LNCaP clone FGC (cell line): ENCODE measurements around the gene EXOC3L2.

ENCODE experiments used
- DNase-seq: peaks from one replicate; pipeline ENCODE4 v3.0.0-alpha.2; 2011; ENCODE audit warnings: low read depth
- H3K4me3 ChIP-seq: 2 replicates; pipeline ENCODE4 v1.5.1; 2011; ENCODE audit warnings: mild to moderate bottlenecking, low read depth, low read length, control low read depth
- CTCF ChIP-seq: IDR thresholded peaks from 2 replicates; pipeline ENCODE4 v1.5.1; 2012; ENCODE audit warnings: mild to moderate bottlenecking; ENCODE audit not compliant: control insufficient read depth, insufficient read depth; ENCODE audit errors: extremely low read depth

Gene EXOC3L2

GRCh38 chr19:45173816-45174215, 71.4 kb downstream of the EXOC3L2 start:
- TF ChIP-seq CTCF = no peak
- DNase-seq = no peak
- H3K4me3 ChIP-seq = no peak overlapping the region

GRCh38 chr19:45172611-45173208, 72.5 kb downstream of the EXOC3L2 start:
- no peak overlapping the region for H3K4me3 ChIP-seq
- no peak for DNase-seq
- TF ChIP-seq CTCF = no peak

- DNase-seq = no peak
Observed at GRCh38 chr19:45172173-45172572, 73.0 kb downstream of the EXOC3L2 start.

GRCh38 chr19:45171211-45171623, 74.0 kb downstream of the EXOC3L2 start:
- no peak for DNase-seq
- no peak overlapping the region for H3K4me3 ChIP-seq

More at GRCh38 chr19:45172173-45172572, 73.0 kb downstream of the EXOC3L2 start:
- no peak for TF ChIP-seq CTCF
- no peak overlapping the region for H3K4me3 ChIP-seq

GRCh38 chr19:45170146-45171106, 74.8 kb downstream of the EXOC3L2 start:
- DNase-seq = no peak
- TF ChIP-seq CTCF = no peak
- H3K4me3 ChIP-seq = no peak overlapping the region

More at GRCh38 chr19:45171211-45171623, 74.0 kb downstream of the EXOC3L2 start:
- TF ChIP-seq CTCF = no peak

GRCh38 chr19:45169602-45170001, 75.6 kb downstream of the EXOC3L2 start:
- DNase-seq = no peak
- TF ChIP-seq CTCF = no peak
- no peak overlapping the region for H3K4me3 ChIP-seq
